Stimulated activated CD8-positive, alpha-beta memory T cell treated with anti-CD3 and anti-CD28 coated beads, Interleukin-4, amount 100 ng/mL, for 24 hours (primary cell): Measurements from ENCODE around the gene ANKS1B.
"Not testable (repeated sequence)": the region's sequence is repeated elsewhere in the genome, so short reads cannot be mapped to it uniquely, and the experiment has no call there.

Source experiments
- DNase-seq: peaks from one replicate; pipeline ENCODE4 v3.0.0-alpha.2; 2020; ENCODE audit warnings: low read depth

ANKS1B gene

DNA sequence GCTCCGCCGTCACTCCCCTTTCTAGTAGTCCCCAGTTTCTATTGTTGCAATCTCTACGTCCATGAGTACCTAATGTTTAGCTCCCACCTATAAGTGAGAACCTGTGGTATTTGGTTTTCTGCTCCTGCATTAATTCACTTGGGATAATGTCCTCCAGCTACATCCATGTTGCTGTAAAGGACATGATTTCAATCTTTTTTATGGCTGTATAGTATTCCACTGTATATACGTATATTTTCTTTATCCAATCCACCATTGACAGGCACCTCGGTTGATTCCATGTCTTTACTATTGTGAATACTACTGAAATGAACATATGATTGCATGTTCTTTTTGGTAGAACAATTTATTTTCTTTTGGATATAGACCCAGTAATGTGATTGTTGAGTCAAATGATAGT is 114.7 kb downstream of the ANKS1B start:
- no peak for DNase-seq

DNA sequence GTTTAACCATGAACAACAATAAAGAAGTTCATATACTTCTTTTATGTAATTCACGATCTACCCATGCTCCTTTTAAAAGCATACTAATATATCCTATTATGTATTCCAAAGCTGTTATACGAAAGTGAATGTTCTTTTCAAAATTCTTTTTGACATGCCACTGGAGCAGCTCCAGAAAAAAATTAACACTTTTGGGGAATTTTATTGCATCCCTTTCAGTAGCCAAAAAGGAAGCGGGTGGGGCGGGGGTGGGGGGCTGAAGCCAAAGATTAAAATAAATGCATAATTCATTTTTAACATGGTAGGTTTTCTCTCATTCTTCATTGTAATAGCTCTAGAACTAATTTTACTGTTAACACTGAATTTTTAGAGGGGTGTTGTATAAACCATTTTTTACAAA is 123.0 kb downstream of the ANKS1B start:
- DNase-seq: no peak

DNA sequence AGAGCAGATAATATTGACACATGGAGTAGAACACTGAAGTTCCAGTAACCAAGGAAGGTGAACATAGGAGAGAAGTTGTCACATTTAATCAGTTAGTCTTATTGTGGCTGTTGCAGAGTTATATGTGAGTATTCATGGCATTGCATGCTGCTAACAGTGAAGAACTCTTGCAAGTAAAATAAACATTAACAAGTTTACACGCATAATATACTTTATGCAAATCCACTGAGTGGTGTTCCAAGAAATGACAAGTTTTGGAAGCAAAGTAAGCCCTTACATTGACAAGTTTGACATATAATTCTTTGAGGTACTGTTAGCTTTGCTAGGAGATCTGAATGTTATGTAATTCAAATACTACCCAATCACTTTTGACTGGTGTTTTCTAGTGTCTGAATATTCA is 125.6 kb downstream of the ANKS1B start:
- no peak for DNase-seq

DNA sequence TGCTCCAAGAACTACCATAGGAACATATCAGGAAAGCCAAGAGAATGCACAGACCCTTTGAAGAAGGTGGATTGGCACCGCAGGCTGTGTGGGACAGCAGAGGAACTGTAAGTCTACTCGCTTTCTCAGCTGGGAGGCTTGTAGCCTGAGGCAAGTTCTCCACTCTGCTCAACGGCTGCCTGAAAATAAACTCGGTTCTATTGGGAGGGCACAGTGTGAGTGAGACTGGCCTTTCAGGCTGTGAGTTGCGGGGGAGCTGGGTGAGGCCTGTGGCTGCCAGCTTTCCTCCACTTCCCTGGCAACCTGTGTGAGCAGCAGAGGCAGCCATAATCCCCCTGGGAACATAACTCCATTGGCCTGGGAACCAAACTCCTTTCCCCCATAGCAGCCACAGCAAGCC is 132.1 kb downstream of the ANKS1B start:
- no peak for DNase-seq

DNA sequence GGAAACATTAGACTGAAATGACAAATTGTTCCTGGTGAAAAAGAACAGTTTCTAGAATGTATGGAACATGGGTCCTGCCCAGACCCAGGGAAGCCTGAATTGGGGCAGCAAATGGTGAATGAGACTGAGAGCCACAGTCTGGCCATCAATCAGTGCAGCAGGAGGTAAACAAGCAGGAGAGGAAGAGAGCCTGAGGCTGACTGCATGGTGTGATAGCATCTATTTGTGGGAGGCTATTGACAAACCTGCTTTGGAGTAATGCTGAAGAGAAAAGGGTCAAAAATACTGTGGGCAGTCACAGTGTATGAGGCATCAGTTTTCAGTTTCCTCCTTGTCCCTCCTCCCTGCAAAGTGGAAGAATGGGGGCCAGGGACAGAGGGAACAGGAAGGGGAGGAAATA is 136.8 kb downstream of the ANKS1B start:
- no peak for DNase-seq

DNA sequence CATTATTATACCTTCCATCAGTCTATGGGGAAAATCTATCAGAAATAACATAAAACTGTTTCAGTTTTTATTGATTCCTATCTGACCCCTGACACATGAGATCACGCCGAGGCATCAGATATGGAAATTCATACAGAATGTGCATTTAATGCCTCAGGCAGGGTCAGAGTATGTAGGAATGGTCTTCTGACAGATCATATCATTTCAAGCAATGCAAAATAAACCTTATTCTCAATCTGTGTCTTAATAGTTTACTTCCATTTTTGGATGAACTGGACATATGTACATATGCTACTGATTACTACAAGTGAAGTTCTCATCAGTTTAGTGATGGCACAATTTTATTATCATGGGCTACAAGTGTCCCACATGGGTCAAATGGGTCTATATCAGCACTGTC is 150.0 kb downstream of the ANKS1B start:
- no peak for DNase-seq

DNA sequence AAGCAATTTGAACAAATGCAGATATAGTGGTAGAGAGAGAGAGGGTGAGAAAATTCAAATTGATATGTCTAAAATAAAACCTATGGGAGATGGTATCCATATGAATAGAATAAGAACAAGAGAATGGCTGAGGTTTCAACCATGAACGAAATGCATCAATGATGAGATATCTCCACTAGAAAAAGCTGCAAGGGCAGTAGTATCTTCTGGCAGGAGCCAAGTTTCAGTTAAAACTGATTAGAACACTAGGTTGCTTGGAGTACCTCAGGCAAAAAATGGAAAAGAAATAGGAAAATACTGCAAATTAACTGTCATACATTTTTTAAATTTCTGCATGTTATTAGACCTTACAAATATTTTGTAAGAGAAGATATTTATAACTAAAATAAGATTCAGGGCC is 151.3 kb downstream of the ANKS1B start:
- DNase-seq: no peak

DNA sequence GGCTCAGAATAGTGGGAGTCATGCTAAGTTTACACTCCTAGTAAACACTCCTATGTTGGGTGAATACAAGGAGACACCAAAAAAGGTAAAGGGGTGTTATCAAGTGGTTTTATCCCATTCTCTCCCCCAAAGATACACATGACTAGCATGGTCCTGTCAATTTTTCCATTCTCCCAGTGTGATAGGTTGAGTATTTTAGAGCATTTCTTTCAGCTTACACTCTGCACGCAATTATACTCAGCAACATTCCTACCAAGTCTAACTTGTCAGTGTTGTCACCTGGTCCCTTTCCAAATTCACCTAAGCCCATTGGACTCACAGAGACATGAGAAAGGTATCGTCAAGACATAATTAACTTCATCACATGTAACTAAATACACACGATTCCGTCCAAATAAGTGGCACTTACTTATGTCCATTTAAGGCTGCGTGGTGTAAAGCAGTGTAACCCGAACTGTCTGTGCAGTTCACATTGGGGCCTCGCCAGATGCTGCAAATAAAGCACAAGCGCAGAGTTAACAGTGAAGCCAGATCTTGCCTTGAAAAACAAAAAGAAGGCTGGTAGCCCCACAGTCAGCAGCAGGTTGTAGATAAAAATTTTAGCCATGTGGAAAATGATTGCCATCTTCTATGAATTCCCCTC is 159.7 kb downstream of the ANKS1B start:
- no peak for DNase-seq

DNA sequence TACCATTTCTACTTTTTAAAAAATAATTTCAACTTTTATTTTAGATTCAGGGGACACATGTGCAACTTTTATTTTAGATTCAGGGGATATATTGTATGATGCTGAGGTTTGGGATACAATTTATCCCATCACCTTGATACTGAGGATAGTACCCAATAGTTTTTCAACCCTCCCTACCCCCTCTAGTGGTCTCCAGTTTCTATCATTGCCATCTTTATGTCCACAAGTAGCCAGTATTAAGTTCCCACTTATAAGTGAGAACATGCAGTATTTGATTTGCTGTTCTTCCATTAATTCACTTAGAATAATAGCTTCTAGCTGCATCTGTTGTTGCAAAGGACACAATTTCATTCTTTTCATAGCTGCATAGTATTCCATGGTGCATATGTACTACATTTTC is 162.5 kb downstream of the ANKS1B start:
- DNase-seq: no peak

DNA sequence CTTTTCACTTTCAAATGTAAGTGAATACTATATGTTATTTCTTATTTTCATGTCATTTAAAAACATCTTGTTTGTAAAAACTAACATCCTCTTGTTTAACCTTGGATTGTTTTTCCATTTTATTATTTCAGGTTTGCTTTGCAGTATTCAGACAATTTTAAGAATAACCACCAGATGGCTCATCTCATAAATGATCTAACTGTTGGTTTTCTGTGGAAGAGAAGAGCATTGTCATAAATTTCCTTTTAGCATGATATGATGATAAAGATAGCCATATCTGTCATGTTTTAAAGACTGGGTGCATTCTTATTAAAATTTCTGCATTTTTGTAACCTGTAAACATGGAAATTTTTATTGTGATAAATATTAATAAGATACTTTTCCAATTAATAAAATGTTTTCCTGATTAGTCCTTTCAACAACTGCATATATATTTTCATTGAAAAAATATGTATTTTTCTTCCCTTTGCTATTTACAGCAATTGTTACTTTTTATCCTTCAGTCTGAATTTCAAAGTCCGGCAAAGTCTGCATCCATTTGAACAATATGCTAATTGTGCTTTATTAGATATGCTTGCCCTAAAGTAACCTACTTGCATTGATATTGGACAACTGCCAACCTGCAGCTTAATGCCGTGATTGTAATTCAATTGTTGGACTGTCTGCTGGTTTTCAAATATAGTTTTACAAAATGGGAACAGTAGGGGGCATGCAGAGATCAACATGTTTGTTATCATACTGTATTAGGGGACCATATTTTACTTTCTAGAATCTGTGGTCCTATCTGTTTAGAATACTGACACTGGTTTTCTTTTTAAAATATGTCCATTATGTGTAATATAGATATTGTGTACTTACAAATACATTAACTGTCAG is 173.8 kb downstream of the ANKS1B start:
- no peak for DNase-seq

DNA sequence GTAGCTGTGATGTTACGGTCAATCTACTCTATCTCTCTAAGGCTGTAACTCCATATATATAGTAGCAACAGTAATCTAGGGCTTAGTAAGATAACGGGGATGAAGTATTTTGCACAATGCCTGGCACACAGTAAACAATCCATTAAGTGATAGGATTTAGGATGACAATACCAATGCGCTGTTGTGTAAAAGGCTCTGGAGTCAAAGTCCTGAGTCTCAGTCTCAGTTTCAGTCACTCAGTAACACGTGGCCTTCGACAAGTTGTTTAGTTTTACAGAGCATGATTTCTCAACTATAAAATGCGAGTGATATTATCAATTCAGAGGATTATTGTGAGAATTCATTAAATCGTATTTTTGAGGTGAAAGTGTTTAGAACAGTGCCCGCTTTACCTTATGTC is 174.8 kb downstream of the ANKS1B start:
- no peak for DNase-seq

DNA sequence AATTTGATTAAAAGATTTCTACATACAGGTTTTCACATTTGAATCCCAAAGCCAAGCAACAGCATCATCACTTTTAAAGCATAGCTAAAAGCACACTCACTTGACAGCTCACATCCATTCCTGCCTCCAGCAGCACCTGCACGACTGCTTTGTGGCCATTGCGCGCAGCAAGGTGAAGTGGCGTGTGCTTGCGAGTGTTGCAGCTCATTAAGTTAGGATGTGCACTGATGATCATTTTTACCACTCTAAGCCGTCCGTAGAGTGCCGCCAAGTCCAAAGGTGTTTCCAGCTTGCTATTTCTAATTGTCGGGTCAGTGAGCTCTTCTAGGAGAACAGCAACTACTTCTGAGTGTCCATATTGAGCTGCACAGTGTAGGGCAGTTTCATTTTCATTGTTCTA is 178.4 kb downstream of the ANKS1B start:
- no peak for DNase-seq

DNA sequence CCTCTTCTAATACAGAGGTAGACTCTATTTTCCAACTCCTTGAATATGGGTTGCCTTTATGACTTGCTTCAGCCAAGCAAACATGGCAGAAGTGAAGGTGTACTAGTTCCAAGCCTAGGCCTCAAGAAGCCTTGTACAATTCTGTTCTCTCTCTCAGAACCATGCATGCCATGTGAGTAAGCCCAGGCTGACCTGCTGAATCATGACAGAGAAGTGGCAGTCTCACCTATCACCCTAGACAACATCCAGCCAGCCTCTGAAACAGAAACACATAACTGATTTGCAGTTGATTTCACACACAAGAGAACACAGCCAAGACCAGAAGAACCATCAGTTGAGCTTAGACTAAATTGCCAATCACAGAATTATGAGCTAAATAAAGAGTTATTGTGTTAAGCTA is 180.0 kb downstream of the ANKS1B start:
- no peak for DNase-seq

DNA sequence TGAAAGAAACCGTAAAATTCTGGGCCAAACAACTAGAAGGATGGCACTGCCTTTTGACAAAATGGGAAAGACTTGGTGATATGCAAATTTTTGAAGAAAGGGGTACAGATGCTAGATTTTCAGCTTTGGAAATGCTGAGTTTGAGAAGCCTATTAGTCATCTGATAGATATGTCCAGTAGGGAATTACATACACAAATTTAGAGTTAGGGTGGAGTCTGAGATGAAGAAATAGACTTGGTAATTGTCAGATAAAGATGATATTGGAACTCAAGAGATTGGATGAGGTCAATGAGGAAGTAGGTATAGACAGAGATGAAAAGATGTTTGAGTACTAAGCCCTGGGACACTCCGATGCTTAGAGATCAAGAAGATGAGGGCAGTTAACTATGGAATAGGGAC is 184.1 kb downstream of the ANKS1B start:
- no peak for DNase-seq

DNA sequence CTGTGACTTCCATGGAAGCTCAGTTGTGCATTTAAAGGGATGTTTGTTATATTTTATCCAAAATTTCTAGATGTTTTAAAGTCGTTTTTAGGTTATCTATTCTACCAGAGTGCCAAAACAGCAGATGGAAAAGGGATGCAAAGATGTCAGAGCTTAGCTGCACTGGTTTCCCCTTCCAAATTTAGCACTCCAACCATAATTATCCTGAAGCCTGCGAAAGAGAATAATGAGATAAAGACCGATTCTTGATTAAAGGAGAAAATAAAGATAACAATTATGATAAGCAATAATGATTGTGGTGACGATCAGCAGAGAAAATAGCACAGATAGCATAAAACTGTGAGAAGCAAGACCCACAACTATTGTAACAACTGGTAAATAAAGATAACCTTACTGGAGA is 186.8 kb downstream of the ANKS1B start:
- DNase-seq: not testable (repeated sequence)

DNA sequence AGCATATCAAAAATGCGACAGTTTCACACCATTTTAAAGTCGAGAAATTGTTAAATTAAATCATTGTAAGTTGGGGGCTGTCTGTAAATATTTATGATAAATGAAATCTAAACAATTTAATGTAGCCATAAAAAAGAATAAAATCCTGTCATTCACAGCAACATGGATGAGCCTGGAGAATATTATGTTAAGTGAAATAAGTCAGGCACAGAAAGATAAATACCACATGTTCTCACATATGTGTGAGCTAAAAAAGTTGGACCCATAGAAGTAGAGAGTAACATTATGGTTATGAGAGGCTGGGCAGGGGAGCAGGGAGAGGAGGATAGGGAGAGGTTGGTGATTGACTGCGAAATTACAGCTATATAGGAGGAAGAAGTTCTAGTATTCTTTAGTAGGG is 201.3 kb downstream of the ANKS1B start:
- DNase-seq: no peak

DNA sequence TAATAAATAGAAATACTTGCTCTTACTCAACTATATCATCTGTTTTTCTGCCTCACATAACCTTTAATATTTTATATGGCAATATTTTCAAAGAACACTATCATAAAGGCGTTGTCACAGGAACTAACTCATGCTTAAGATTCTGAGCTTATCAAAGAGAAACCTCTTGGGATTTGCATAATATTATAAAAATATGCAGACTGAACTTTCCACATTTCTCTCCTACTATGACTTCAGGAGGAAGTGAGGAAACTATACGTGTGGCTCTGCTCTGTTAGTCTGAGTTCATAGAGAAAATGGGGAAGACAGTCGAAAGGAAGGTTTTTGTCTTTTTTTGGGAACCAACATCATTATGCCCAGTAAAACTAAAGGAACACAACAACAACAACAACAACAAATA is 212.5 kb downstream of the ANKS1B start:
- DNase-seq: no peak

DNA sequence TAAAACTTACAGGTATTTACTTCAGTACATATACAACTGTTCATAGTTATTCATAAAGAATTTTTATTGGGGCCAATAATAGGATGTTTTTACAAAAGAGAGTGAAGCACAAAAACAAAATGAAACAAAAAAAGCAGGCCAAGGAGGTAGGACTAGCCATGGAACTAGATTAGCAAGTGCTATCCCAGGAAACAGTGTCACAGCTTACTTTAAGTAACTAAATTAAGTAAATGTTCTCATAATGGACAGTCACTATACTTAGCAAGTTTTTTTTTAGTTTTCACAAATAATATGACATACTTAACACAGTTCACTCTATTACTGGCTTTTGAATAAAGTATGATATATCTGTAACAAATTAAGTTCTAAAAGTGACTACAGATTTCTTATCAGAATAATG is 213.1 kb downstream of the ANKS1B start:
- no peak for DNase-seq

DNA sequence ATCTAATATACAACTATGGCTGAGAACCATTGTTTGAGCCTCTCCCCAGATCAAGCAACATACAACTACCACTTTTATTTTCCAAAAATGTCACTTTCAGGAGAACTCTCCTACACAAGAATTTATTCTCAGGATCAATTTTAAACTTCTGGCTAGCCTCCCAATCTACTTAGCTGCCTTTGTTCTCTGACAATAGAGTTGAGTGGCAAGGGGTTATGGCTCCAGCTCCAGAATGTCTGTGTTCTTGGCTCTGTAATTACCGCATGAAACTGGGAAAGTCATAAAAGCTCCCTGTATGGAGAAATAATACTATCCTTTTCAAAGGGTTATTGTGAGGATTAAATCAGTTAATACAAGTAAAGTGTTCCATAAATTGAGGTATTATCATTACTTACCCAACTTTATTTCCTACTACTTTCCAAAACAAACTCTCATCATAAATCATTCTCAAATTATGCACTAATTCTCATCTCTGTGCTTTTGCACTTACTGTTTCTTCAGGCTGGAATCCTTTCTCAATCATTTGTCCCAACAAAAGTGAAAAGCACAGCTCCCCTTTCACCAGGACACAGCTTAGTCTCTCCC is 215.2 kb downstream of the ANKS1B start:
- DNase-seq: no peak

DNA sequence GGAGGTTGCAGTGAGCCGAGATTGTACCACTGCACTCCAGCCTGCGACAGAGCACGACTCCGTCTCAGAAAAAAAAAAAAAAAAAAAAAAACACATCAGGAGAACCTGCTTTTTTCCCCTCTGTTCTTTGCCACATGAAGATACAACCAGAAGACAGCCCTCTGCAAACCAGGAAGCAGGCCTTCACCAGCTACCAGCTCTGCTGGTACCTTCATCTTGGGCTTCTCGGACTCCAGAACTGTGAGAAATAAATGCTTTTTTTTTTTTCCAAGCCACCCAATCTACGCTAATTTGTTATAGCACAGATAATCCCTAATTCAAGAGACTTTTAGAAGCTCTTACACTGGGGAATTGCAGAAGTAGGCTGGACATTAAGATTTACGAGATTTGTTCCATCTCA is 216.0 kb downstream of the ANKS1B start:
- DNase-seq: no peak

DNA sequence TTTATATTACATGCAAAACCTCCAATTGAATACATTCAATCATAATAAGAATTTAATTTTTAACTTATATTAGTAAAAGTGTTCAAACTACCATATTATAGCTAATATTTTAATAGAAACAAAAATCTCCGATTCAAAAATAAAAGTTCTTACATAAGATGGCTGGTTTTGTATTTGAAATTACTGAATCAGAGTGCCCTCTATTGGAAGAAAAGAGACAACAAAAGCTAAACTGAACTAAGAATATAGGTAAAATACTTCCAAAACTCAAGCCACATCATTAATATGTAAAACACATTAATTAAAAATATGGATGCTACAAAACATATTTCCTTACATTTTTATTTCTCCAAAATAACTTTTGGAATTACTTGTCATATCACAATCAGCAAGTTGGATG is 216.9 kb downstream of the ANKS1B start:
- DNase-seq: no peak

DNA sequence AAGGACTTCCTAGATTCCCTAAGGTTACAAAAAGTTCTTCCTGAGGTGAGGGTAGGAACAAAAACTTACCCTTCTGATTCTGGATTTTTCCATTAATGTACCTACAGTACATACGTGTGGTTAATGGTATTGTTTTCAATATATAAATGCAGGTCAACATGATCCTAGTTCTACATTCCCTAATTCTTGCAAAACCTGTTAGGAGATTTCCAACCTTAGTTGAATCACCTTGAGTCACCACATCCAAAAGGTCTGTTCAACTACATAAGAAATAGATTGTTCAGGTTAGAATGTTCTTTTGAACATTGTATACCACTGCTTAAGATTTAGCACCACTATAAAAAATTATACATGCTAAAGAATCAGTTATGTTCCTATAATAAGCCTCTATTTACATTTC is 218.3 kb downstream of the ANKS1B start:
- DNase-seq: no peak

DNA sequence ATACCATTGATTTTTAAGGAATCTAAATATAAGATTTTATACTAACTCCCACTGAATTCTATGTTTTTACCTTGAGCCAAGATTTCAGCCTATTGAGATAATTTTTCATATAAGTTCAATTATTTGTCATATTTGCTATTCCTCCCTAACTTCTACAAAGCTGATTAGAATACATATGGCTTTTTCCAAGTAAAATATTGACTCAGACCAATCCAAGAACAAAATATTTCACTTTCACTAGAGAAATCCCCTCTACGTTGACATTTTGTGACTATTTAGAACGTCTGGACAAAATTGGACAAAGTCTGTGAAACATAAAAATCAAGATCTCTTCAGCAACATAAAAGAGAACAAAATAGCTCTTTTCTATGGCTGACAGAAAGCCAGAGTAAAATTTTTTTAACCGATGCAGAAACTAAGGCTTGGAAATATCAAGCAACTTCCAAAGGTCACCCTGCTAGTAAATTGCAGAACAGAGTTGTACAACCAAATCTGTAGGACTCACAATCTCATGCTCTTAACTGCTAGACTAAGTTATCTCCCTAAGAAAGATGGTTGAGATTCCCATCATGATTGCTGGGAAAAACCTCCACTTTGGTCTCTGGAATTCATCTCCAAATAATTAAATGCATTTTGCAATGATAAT is 219.1 kb downstream of the ANKS1B start:
- no peak for DNase-seq
